GM19455 (cell line): Measurements from ENCODE around the gene MRPL42.
"Not testable (repeated sequence)": the region's sequence is repeated elsewhere in the genome, so short reads cannot be mapped to it uniquely, and the experiment has no call there.

ENCODE experiments used
- ATAC-seq: cut with Tn5 transposase; IDR thresholded peaks from one replicate; pipeline ENCODE4 v1.9.1; 2021; ENCODE audit not compliant: unreplicated experiment

The MRPL42 gene

GRCh38 chr12:93540466-93540865 is 73.2 kb downstream of the MRPL42 start:
- no peak for ATAC-seq

DNA sequence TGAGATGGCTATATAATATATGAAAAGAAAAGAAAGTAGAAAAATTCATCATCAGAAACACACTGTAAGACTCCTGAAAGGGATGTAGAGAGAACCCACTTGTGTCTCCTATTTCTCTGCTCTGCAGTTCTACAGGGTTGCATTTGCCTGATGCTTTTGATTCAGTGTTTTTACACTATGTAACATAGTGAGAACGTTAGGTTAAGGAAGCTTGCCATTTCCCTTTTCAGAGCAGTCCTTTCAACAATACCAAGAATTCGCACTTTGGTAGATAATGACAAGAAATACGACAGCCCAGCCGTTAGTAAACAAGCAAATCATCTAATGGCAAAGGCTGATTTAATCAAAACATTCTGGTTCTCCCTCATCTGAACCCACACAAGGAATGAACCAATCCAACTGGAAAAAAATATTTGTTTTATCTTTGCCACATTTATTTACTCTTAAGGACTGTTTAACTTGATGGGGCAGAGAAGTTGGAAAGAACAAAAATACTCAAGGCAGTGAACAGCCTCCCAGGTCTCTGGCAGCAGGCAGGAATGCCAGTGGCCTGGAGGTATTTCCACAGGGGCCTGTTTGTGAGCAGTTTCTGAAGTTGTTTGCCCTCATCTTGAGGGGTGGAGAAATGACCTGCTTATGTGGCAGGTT is 74.4 kb downstream of the MRPL42 start:
- ATAC-seq: no peak

DNA sequence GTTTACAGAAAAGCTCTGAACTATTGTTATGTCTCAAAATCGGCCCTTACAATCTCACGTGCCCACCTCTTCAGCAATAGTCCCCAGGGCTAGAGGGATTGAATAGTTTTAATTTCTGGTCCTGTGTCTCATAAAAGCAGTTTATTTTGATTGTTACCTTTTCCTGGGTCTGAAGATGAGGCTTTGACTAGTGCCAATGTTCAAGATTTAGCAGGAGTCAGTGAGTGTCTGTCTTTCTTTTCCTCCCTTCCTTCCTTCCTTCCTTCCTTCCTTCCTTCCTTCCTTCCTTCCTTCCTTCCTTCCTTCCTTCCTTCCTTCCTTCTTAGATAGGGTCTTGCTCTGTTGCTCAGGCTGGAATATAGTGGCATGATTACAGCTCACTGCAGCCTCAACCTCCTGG is 80.5 kb downstream of the MRPL42 start:
- no peak for ATAC-seq

GRCh38 chr12:93549174-93549573 is 81.9 kb downstream of the MRPL42 start:
- no peak for ATAC-seq

GRCh38 chr12:93550748-93551611 is 83.7 kb downstream of the MRPL42 start:
- ATAC-seq: no peak

DNA sequence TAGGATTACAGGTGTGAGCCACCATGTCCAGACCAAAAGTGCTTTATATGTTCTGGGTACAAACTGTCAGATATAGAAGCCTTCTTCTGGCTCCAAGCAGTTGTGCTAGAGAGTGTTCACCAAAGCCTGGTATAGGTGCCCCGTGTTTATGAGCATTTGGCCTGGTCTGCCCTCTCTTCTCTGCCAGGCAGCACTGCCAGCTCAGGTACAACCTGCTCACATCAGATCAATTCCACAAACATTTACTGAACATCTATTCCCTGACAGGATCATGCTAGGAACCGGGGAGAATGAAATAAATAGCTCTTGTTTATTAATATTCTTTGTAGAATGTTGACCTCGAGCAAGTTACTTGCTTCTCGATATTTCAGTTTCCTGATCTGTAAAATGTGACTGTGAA is 85.1 kb downstream of the MRPL42 start:
- no peak for ATAC-seq

DNA sequence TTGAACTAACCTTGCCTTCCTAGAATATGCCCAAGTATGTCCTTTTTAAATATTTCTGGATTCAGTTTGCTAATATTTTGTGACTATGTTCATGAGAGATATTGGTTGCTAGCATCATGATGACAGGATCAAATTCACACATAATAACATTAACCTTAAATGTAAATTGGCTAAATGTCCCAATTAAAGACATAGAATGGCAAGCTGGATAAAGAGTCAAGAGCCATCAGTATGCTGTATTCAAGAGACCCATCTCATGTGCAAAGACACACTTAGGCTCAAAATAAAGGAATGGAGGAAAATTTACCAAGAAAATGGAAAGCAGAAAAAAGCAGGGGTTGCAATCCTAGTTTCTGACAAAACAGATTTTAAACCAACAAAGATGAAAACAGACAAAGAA is 90.6 kb downstream of the MRPL42 start:
- ATAC-seq: not testable (repeated sequence)

DNA sequence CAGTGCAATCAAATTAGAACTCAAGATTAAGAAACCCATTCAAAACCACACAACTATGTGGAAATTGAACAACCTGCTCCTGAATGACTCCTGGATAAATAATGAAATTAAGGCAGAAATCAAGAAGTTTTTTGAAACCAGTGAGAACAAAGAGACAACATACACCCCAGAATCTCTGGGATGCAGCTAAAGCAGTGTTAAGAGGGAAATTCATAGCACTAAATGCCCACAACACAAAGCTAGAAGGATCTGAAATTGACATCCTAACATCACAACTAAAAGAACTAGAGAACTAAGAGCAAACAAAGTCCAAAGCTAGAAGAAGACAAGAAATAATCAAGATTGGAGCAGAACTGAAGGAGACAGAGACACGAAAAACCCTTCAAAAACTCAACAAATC is 91.4 kb downstream of the MRPL42 start:
- ATAC-seq: not testable (repeated sequence)

- ATAC-seq: no peak
These were observed 96.7 kb downstream of the MRPL42 start for GRCh38 chr12:93563807-93564538.

GRCh38 chr12:93565760-93566159 is 98.4 kb downstream of the MRPL42 start:
- no peak for ATAC-seq
